ENCODE results near the gene NUP88. TPM values are rescaled to one million over a fixed set of nuclear protein-coding genes. Genes with fewer than 3 reads are reported as not detected.
"Not testable (repeated sequence)": the region's sequence is repeated elsewhere in the genome, so short reads cannot be mapped to it uniquely, and the experiment has no call there.

The NUP88 gene
- total RNA-seq, 2 donors from 2014 or later: 97.4 to 103 TPM

DNA sequence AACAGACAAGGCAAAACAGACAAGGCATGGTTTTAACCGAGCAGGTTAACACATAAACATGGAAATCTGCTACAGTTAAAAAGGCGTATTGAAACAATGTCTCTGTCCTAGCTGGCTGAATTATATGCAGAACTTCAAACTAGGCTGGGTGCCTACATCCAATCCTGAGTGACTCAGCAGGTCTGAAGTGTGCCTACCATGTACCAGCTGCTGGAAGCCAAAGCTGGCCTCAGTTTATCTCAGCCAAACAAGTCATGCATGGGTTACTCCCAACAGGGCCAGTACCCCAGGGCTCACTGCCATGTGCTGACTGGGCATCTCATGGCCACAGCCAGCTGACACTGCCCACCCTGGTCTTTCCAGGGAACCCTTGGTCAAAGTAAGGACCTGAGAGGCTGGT, 15.5 kb upstream of the NUP88 start:
- Mint-ChIP-seq H3K4me3 (peak overlapping the region in 1 of 2 donors; percentile 46), H3K36me3 (ENCODE audit: insufficient read depth in 2 of 2) (peaks cover 4 to 24% of the 10 kb centered on the region in 2 donors), H3K4me1 (ENCODE audit: low read depth) (peaks cover 61% of the 10 kb centered on the region), H3K9me3 (no peaks in the 10 kb centered on the region), H3K27ac (peak overlapping the region; percentile 91), H3K27me3 (ENCODE audit: low read depth) (no peaks in the 10 kb centered on the region)
- ATAC-seq (replicated peaks in 1 of 2) (no peak), DNase-seq (no peak)

DNA sequence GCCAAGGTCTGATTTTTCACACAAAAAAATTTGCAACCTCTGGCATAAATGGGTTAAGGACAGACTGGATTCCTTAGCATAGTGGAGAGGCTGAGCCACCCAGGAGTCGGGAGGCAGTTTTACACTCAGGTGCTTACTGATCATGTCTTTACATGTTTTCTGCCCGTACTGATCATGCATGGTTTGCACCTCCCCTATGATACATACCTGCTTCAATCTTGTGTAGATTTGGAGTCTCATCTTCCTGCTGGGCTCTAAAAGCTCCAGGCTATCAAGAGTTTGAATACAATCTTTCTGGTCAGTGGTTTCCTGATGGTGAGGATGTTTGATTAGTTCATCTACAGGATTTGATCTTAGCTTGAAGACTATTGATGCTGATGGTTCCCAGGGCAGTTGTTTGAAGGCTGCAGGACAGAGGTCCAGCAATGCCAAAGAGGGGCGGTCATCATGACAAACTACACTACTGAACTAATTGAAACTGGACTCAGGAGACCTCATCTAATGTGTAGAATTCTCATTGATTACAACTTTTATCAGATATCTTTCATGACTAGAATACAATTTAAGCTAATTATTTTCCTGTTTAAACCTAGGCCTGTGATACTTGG, 12.6 kb upstream of the NUP88 start:
- no peaks in the 10 kb centered on the region for H3K27me3 Mint-ChIP-seq (ENCODE audit: low read depth)
- peaks cover 38% of the 10 kb centered on the region for H3K4me1 Mint-ChIP-seq (ENCODE audit: low read depth)
- H3K27ac Mint-ChIP-seq: peak overlapping the region; percentile 69
- ATAC-seq (replicated peaks in 1 of 2): no peak
- no peak for DNase-seq
- no peaks in the 10 kb centered on the region for H3K9me3 Mint-ChIP-seq
- no peak overlapping the region for H3K4me3 Mint-ChIP-seq
- peaks cover 2 to 26% of the 10 kb centered on the region in 2 donors for H3K36me3 Mint-ChIP-seq (ENCODE audit: insufficient read depth in 2 of 2)

DNA sequence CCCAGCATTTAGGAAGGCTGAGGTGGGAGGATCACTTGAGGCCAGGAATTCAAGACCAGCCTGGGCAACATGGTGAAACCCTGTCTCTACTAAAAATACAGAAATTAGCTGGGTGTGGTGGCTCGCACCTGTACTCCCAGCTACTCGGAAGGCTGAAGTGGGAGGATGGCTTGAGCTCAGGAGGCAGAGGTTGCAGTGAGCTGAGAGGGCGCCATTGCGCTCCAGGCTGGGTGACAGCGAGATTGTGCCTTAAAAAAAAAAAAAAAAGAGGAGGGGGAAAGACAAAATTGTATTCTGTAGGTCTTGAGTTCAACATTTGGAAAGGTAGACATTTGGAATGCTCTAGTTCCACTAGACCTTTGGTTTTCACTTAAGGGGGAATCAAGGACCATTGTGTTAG, 11.8 kb upstream of the NUP88 start:
- not testable (repeated sequence) for H3K4me3 Mint-ChIP-seq; H3K27me3 Mint-ChIP-seq (ENCODE audit: low read depth); ATAC-seq (replicated peaks in 1 of 2); H3K9me3 Mint-ChIP-seq; DNase-seq
- Mint-ChIP-seq H3K27ac (peak overlapping the region; percentile 10), H3K4me1 (ENCODE audit: low read depth) (peaks cover 29% of the 10 kb centered on the region), H3K36me3 (ENCODE audit: insufficient read depth in 2 of 2) (peaks cover 2 to 24% of the 10 kb centered on the region in 2 donors)

DNA sequence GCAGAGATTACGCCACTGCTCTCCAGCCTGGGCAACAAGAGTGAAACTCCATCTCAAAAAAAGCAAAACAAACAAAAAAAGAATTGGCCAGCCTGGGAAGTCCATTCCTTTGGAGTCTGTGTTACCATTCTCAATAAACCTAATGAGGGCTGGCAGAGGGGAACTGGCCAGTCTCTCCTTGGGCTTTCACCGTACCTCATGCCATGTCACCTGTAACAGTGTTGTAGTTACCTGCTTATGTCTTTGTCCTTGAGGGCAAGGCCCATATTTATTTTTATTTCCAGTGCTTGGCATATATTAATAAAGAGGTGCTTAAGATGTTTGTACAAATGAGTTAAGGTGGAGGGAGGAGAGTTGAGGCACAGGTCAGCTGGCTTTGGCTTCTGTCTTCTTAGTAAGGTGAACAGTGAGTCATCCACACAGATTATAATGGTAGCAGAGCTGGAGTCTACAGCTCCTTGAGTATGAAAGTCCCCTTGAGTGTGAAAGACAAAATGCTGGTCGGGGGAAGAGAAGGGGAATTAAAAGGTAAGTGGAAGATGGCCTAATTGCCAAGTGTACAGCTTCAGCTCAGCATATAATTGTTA, 11.0 kb upstream of the NUP88 start:
- DNase-seq (no peak), ATAC-seq (replicated peaks in 1 of 2) (no peak)
- Mint-ChIP-seq H3K36me3 (ENCODE audit: insufficient read depth in 2 of 2) (peaks cover 3 to 24% of the 10 kb centered on the region in 2 donors), H3K27me3 (ENCODE audit: low read depth) (no peaks in the 10 kb centered on the region), H3K9me3 (no peaks in the 10 kb centered on the region), H3K27ac (peak overlapping the region; percentile 84), H3K4me1 (ENCODE audit: low read depth) (peaks cover 22% of the 10 kb centered on the region), H3K4me3 (no peak overlapping the region)

DNA sequence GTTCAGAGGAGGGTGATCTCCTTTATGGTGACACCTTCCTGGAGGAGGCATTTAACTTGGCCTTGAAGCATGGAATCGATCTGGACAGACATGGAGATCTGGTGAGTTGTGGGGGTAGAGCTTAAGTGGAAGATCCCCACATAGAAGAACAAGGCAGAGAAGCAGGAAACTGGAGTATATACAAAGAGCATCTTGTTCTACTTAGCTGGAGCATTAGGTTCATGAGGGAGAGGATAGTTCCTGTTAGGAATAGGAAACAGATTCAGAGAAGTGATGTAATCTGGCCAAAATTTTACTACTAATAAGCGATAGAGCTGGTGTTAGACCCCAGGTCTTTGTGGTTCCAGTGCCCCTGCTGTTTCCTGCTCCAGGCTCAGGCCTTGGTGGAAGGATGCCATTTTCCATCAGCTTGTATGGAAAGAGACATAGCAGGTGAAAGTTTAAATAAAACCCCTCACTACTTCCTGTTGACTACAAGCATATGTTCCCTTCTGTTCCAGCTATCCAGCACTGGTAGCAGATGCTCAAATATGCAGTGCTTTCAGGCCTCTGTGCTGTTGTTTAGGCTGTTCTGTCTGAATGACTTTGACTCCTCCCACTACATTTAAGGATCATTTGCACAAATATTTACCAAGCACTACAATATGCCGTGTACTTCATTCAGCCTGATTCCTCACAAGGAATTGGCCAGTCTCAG, 9.9 kb upstream of the NUP88 start:
- H3K36me3 Mint-ChIP-seq (ENCODE audit: insufficient read depth in 2 of 2): peaks cover 3 to 23% of the 10 kb centered on the region in 2 donors
- H3K27ac Mint-ChIP-seq: peak overlapping the region; percentile 32
- H3K4me3 Mint-ChIP-seq: no peak overlapping the region
- no peaks in the 10 kb centered on the region for H3K27me3 Mint-ChIP-seq (ENCODE audit: low read depth)
- peaks cover 16% of the 10 kb centered on the region for H3K4me1 Mint-ChIP-seq (ENCODE audit: low read depth)
- no peak for DNase-seq
- no peak for ATAC-seq (replicated peaks in 1 of 2)
- no peaks in the 10 kb centered on the region for H3K9me3 Mint-ChIP-seq

DNA sequence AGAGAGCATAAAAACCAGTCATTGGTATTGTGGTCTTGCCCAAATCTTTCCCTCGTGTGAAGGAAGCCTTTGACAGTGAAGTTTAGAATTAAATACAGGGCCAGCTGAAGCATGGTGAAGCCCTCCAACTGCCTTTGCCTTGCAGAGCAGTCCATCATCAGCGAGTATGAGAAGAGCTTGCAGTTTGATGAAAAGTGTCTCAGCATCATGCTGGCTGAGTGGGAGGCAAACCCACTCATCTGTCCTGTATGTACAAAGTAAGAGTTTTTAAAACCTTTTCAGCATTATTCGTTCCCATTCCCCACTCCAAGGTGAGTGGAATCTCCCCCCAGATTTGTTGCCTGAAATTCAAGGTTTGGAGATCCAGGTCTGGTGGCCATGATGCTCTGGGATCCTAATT, 6.4 kb upstream of the NUP88 start:
- H3K27me3 Mint-ChIP-seq (ENCODE audit: low read depth): no peaks in the 10 kb centered on the region
- no peak overlapping the region for H3K4me3 Mint-ChIP-seq
- H3K36me3 Mint-ChIP-seq (ENCODE audit: insufficient read depth in 2 of 2): peaks cover 3 to 30% of the 10 kb centered on the region in 2 donors
- H3K27ac Mint-ChIP-seq: no peak overlapping the region
- ATAC-seq (replicated peaks in 1 of 2) (no peak), DNase-seq (no peak)
- H3K9me3 Mint-ChIP-seq: no peaks in the 10 kb centered on the region
- H3K4me1 Mint-ChIP-seq (ENCODE audit: low read depth): peaks cover 26% of the 10 kb centered on the region

DNA sequence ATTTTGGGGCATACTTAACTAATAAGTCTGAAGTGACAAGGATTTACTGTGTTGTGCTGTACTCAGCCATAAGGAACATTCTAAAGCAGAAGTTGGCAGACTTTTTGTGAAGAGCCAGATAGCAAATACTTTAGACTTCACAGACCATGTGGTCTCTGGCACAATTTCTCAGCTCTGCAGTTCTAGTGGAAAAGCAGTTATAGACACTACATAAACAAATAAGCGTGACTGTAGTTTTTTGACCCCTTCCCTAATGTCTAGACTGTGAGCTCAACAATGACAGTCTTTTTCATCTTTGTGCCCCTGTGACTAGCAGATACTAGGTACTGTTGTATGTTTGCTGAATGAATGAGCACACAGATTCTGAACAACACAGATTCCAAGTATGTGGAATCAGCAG, 5.4 kb upstream of the NUP88 start:
- H3K36me3 Mint-ChIP-seq (ENCODE audit: insufficient read depth in 2 of 2): peaks cover 6 to 27% of the 10 kb centered on the region in 2 donors
- no peak overlapping the region for H3K27ac Mint-ChIP-seq

DNA sequence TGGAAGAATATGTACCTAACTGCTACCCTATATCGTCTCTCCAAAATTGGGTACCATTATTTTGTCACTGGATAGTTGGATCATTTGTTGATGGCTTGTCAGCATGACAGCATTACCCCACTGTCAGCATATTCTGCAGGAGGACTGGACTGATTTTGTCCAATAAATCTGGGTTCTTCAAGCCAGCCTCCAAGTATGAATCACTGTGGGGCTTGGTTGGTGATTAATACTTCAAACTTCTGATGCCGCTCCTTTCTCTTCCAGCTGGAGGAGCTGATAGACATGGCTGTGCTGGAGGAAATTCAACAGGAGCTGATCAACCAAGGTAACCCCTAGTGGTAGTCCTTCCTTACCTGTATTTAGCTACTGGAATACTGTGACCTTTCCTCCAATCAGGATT, 3.0 kb upstream of the NUP88 start:
- Mint-ChIP-seq H3K4me1 (ENCODE audit: low read depth) (peaks cover 41% of the 10 kb centered on the region), H3K36me3 (ENCODE audit: insufficient read depth in 2 of 2) (peaks cover 6 to 22% of the 10 kb centered on the region in 2 donors), H3K27ac (no peak overlapping the region), H3K4me3 (peak overlapping the region in 1 of 2 donors; percentile 97), H3K27me3 (ENCODE audit: low read depth) (no peaks in the 10 kb centered on the region), H3K9me3 (no peaks in the 10 kb centered on the region)
- no peak for DNase-seq
- ATAC-seq (replicated peaks in 1 of 2): no peak

More for the DNA sequence above, 5.4 kb upstream of the NUP88 start:
- no peak for DNase-seq
- no peak for ATAC-seq (replicated peaks in 1 of 2)
- Mint-ChIP-seq H3K4me1 (ENCODE audit: low read depth) (peaks cover 30% of the 10 kb centered on the region), H3K9me3 (no peaks in the 10 kb centered on the region), H3K27me3 (ENCODE audit: low read depth) (no peaks in the 10 kb centered on the region), H3K4me3 (no peak overlapping the region)

DNA sequence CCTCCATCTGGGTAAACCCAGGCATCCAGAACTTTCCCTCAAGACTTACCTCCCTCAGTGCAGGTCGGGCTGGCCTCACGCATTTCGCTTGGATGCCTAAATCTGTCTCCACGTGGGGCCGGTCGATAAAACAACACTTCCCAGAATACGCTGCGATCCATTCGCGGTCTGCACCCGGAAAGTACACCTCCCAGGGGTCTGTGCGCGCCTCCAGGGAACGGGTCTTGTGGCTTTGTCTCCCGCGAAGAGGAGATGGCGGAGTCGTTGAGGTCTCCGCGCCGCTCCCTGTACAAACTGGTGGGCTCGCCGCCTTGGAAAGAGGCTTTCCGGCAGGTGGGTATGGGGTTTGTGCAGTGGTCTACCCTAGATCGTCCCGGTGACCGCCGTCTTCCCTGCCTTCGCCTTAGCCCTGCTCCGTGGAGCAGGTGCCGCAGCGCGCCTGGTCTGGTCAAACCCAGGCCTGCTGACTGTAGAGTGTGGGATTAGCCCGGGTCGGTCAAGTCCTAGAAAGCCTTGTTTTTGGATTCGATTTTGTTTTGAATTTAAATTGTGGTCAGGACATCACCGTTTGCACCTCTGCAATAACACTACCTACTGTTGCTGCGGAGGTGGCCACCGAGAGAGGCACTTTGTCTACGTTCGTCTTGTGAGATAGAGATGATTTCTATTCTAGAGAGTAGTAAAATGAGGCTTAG, 644 bp upstream of the NUP88 start, which contains the start of gene RPAIN:
TSS of gene RPAIN (plus strand) at position 224 of the 695 bp plus-strand sequence. CDS start at position 253, 29 bp downstream.
- DNase-seq (peak; percentile 83 to 85), ATAC-seq (replicated peaks in 1 of 2) (peak; percentile 66 to 69)
- Mint-ChIP-seq H3K27ac (peak within 1 kb of the TSS; percentile 96), H3K4me1 (ENCODE audit: low read depth) (peaks cover 56% of the 10 kb centered on the region), H3K27me3 (ENCODE audit: low read depth) (no peaks in the 10 kb centered on the region), H3K36me3 (ENCODE audit: insufficient read depth in 2 of 2) (peaks cover 7 to 23% of the 10 kb centered on the region in 2 donors), H3K4me3 (peak within 1 kb of the TSS; percentile 96 to 97), H3K9me3 (no peaks in the 10 kb centered on the region)

DNA sequence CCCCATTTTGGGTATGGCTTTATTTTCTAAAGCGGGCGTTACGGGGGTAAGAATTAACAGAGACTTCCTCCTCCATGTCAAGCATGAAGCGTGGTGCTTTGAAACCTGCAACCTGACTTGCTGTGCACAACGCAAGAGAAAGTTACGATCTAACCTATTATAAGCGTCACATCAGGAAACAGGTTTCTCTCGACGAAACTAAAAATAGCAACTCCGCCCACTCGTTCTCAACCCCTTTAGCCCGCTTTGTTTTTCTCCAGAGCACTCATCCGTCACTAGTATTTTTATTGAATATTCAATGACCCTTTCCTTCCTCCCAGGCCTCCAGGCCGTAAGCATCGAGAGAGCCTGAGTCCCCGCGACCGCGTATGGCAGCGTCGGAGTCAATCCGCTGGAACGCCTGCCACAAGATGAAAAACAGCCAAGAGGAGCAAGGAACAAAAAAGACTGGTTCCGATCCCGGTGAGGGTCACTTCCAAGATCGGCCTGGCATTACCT, 555 bp downstream of the NUP88 start:
- Mint-ChIP-seq H3K9me3 (no peaks in the 10 kb centered on the region), H3K27ac (peak overlapping the region; percentile 96), H3K27me3 (ENCODE audit: low read depth) (no peaks in the 10 kb centered on the region), H3K4me3 (peak overlapping the region; percentile 96 to 97), H3K36me3 (ENCODE audit: insufficient read depth in 2 of 2) (peaks cover 11 to 23% of the 10 kb centered on the region in 2 donors), H3K4me1 (ENCODE audit: low read depth) (peaks cover 64% of the 10 kb centered on the region)
- DNase-seq: peak; percentile 66 to 67
- peak; percentile 36 to 37 for ATAC-seq (replicated peaks in 1 of 2)

DNA sequence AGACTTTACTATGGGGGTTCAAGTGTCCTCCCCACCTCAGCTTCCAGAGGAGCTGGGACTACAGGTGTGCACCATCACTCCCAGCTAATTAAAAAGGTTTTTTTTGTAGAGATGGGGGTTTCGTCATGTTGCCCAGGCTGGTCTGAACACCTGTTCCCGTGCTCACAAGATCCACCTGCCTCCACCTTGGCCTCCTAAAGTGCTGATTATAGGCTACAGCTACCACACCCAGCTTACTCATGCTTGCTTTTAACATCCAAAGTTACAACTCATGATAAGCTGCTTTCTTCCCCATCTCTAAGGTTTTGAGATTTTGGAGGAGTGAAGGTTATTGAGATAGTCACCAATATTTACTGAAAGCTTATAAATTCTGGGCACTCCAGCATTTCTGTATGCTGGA, 2.6 kb downstream of the NUP88 start:
- Mint-ChIP-seq H3K4me1 (ENCODE audit: low read depth) (peaks cover 74% of the 10 kb centered on the region), H3K27ac (no peak overlapping the region), H3K4me3 (peak overlapping the region; percentile 64 to 71), H3K36me3 (ENCODE audit: insufficient read depth in 2 of 2) (peaks cover 23 to 36% of the 10 kb centered on the region in 2 donors), H3K9me3 (no peaks in the 10 kb centered on the region), H3K27me3 (ENCODE audit: low read depth) (no peaks in the 10 kb centered on the region)
- DNase-seq (no peak), ATAC-seq (replicated peaks in 1 of 2) (no peak)

DNA sequence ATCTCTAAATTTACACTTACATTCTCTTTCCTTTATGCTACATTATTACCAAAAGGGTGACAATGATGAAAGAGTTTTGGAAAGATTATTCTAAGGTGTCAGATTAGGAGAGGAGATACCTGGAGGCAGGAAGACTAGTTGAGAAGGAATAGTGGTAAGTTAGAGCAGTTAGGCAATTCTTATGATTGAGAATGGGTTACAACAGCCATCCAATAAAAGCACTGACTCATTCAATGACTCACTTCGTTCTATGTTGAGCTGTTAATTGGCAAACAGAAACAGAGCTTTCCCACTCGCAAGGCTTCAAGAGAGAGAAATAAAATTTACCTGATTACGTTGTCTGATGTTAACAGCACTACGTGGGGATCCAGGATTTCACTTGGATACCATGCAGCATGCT, 5.8 kb downstream of the NUP88 start:
- ATAC-seq (replicated peaks in 1 of 2) (peak; percentile 86 to 88), DNase-seq (no peak)
- H3K36me3 Mint-ChIP-seq (ENCODE audit: insufficient read depth in 2 of 2): peaks cover 27 to 50% of the 10 kb centered on the region in 2 donors
- H3K27me3 Mint-ChIP-seq (ENCODE audit: low read depth): no peaks in the 10 kb centered on the region
- peak overlapping the region; percentile 14 to 53 for H3K4me3 Mint-ChIP-seq
- H3K27ac Mint-ChIP-seq: peak overlapping the region; percentile 95
- peaks cover 72% of the 10 kb centered on the region for H3K4me1 Mint-ChIP-seq (ENCODE audit: low read depth)
- no peaks in the 10 kb centered on the region for H3K9me3 Mint-ChIP-seq
